HG03108 (cell line): ENCODE measurements around the gene GPR39.
"Not testable (repeated sequence)": the region's sequence is repeated elsewhere in the genome, so short reads cannot be mapped to it uniquely, and the experiment has no call there.

ENCODE experiments used
- ATAC-seq: cut with Tn5 transposase; IDR thresholded peaks from one replicate; pipeline ENCODE4 v1.9.1; 2021; ENCODE audit warnings: moderate library complexity; ENCODE audit not compliant: unreplicated experiment

The GPR39 gene

DNA sequence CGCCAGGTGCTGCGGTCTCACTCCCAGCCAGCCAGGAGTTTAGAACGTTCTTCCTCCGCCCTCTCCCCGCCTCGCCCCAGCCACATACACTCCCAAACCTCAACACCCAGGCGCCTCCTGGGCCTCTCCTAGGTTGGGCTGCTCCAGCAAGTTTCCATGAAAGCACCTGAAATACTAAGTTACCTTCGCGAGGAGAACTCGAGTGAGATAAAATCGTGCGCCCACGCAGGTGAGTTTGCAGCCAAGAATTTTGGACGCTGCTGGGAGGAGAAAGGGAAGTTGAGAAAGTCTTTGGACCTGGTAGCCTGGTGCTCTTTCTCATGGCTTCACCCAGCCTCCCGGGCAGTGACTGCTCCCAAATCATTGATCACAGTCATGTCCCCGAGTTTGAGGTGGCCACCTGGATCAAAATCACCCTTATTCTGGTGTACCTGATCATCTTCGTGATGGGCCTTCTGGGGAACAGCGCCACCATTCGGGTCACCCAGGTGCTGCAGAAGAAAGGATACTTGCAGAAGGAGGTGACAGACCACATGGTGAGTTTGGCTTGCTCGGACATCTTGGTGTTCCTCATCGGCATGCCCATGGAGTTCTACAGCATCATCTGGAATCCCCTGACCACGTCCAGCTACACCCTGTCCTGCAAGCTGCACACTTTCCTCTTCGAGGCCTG lies at the start of gene GPR39:
GPR39 (plus strand) TSS at position 83 of the 673 bp plus-strand sequence.
- no peak for ATAC-seq

DNA sequence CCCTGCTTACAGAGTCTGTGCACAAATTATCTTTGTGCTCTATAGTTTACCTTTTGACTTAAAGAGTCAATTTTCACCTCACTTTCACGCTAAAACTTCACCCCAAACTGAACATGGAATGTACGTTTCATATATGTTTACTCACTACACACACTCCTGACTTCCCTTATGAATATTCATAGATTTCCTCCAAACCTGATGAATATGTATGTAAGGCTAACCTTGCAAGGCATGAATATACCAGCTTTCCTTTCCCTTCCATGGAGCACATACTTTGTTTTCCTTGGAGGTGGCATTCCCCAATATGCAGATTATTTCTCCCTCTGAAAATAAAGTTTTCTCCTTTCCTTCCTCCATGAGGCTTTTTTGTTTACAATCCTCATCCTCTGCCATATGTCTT lies 48.4 kb upstream of the GPR39 start:
- ATAC-seq = no peak

DNA sequence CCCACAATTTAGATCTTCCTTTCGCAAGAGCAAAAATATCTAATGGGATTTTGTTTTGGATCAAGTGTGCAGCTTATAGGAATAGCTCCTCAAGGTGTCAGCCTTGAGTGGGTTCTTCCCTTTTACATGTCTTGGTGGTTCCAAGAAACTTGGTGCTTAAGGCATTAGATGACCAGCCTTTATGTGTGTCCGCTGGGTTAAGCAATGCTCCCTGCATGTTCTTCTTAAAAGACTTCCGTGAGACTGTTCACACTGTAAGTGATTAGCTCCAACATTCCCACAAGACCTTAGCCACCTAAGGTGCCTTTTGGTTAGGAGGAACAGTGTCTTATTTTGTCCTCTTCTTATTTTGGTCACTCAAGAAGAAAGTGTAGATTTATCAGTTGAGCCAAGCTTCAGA lies 44.3 kb upstream of the GPR39 start:
- no peak for ATAC-seq

DNA sequence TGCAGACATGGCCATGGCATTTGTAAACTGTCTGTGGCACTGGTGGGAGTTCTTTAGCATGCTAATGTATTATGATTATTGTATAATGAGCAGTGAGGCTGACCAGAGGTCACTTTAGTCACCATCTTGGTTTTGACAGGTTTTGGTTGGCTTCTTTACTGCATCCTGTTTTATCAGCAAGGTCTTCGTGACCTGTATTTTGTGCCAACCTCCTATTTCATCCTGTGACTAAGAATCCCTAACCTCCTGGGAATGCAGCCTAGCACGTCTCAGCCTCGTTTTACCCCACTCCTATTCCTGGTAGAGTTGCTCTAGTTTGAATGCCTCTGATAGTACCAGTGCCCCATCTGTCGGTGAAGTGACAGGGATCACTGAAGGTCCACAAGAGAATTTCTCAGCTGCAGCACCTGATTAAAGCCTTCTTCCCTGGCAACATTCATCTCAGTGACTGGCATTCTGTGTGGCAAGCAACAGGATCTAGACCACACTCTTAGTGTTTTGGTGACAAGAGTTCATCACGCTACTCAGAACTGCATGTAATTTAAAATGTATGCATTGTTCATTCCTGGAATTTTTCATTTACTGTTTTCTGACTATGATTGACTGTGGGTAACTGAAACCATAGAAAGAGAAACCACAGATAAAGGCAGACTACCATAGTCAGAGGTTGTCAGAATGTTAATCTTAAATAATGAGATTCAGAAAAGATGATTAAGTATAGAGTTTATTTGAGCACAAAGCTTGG lies 43.0 kb upstream of the GPR39 start:
- ATAC-seq = no peak

DNA sequence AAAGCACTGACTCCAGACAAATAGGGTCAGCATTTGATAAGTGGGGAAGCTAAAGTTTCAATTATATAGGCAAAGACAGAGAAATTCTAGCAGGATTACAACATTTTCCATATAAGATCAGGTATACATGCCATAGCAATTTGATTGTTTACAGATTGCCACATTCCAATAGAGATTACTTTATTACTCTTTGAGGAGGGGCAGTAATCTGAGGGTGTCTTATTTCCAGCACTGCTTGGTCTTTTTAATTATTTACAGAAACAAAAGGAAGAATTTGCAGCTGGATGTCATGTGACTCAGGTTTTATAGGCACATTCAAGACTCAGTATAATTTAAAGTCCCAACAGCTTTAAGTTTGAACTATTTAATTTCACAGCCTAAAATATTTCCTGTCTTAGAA lies 42.5 kb upstream of the GPR39 start:
- ATAC-seq = no peak

DNA sequence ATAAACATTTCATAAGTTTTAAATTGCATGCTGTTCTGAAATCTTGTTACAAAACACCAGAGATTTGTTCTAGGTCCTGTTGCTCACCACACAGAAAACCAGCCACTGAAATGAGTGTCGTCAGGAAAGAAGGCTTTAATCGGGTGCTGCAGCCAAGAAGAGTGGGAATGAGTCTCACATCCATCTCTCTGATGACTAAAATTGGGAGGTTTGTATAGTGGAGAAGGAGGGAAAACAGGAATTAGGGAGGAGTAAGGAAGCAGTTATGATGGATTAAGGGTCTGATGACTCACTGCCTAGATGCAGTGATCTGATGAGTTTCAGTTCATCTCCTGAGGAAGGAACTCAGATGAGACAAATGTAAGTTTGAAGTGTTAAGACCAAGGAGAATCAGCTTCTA lies 42.1 kb upstream of the GPR39 start:
- no peak for ATAC-seq

DNA sequence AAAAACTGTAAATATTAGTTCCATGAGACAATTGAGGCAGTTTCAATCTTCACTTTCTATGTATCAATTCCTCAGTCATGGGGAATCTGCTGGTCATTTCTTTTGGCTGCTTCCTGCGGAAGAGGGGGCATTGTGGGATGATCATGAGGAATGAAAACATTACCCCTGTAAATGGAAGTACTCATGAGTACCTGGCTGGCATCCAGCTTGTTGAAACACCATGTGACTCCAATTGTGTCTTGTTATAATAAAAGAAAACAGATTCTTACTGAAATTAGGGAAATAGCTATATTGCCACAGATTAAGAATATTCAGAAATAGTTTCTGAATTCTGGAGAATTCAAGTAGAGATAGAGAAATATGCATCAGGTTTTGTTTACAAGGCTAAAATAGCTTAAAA lies 41.6 kb upstream of the GPR39 start:
- no peak for ATAC-seq

DNA sequence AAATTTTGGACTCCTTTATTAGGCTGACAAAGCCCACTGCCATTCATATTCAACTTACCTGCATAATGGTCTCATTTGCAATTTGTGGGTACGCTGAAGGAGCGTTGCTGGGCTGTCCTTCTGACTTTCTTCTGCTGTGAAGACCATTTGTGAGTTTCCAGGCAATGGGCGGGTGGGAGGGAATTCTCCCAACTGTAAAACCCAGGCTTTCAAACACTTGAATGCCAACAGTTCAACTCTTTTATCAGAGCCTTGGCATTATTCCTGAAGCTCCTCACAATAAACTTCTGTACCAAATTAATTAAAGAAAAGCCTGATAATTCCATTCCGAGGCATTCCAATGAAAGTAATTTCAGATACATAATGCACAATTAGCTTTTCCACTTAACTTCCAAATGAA lies 35.2 kb upstream of the GPR39 start:
- ATAC-seq = no peak

DNA sequence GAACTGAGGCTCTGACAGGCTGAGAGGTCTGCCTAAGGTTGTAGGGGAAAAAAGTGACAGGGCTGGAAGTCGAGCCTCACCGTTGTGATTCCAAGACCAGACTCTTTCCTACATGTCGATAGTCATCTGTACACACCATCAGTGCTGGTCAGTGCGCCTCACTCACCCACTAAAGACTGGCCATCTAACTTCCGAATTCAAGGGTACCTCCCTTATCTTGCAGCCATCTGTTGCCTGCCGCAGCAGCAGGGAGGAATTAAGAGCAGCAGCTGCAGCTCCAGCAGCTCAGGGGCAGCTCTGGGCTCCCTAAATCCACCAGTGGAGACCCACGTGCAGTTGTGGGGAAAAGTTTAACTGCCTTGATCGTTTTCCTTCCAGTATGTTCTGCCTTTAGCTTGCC lies 32.6 kb upstream of the GPR39 start:
- no peak for ATAC-seq

DNA sequence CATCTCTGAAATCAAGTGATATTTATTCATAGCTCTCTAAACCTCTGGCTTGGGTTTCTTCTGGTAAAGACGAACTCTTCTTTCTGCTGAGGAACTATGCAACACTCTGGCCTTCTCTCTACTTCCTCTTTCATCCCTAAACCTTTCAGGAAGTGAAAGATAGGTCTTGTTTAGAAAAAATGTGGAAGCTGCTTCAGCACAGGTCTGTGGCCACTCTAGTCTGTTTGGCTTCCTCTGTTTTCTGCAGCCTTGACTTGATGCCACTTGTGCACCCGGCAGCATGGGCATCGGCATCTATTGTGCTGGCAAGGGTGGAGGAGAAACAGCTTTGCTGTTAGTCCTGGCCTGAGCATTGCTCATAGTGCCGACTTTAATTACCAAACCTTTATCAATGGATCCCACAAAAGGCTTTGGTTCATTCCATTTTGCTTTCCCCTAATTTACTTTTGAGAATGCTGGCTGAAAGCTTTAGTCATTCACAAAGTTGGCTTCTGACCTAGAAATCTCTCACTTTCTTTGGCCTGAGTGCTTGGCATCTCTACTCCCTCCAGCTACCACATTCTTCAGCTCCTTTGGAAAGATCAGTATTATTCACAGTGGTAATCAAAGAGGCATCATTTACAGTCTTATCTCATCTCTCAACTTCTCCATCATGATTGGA lies 32.0 kb upstream of the GPR39 start:
- ATAC-seq = no peak

DNA sequence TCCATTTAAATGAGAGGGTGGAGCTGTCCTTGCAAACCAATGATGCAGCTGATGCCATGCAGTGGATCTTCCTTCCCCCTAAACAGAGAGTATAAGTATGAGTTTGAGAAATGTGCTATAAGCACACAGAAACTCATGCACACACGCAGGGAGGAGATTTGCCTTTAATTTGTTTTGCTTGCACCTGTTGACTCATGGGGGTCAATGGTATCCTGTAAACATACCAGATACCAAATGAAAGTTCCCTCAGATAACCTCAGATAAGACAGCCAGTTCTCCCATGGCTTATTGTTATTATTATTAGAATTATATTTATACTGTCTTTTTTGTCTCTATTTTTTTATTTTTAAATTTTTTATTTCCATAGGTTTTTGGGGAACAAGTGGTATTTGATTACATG lies 29.5 kb upstream of the GPR39 start:
- no peak for ATAC-seq

DNA sequence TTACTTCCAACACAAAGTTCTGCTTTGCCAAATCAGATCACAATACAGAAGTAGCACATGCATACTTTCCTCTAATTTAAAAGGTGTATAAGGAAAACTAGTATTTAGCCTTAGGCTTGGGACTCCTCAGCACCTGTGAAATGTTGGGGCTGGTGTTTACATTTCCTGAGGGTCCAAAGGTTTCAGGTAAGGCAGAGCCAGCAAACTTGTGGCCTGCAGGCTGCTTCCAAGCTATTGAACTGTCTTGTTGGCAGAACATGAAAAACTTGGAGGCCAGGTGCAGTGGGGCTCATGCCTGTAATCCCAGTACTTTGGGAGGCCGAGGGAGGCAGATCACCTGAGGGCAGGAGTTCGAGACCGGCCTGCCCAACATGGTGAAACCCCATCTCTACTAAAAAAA lies 26.5 kb upstream of the GPR39 start:
- no peak for ATAC-seq

DNA sequence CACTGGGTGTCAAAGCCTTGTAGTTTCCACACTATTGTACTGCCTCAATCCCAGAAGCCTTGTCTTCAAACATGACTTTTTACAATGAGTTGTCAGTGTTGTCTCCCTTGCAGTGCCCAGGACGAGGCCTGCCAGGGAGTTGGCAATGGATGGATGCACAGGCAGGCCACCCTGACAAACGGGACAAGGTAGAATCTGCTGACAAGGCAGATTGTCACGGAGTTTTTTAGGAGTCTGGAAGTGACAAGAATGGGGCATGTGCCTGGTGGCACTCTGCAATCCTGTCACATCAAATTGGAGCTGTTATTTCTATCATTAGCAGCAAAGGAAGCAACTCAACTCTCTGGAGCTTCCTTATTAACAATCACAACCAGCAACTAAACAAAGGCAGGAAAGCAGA lies 25.2 kb upstream of the GPR39 start:
- no peak for ATAC-seq

DNA sequence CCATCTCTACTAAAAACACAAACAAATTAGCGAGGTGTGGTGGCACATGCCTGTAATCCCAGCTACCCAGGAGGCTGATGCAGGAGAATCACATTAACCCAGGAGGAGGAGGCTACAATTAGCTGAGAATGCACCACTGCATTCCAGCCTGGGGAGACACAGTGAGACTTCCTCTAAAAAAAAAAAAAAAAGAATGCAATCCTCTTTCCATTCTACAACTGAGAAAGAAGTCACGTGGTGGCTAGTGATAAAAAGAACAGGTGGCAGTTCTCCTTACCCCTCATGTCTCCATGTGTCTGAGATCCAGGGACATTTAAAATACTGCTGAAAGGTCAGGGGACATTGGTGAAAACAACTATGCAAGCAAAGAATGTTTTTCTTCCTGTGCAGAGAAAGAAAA lies 24.4 kb upstream of the GPR39 start:
- no peak for ATAC-seq

DNA sequence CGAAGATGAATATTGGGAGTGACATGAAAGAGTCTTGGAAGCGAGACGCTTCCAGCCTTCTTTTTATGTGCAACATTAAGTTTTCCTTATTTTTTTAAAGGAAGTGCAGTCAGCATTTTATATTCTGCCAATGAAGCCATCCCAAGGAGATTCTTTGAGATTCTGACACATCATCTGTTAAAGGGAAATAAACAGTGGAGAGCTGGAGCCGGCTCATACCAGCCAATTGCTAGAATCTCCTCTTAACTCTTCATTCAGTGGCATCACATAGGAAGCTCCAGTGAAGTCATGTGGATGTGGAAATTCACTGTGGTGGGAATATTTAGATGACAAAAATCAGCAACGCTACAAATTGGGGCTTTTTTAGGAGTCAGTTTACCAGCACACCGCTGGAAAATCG lies 23.7 kb upstream of the GPR39 start:
- ATAC-seq = no peak

DNA sequence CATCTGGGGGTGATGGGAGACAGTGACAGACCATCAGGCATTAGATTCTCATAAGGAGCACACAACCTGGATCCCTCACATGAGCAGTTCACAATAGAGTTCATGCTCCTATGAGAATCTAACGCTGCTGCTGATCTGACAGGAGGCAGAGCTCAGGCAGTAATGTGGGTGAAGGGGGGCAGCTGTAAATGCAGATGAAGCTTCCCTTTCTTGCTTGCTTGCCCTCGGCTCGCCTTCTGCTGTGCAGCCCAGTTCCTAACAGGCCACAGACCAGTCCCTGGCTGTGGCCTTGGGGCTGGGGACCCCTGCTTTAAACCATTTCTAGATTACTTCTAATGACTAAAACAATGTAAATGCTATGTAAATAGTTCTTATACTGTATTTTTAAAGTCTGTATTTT lies 19.6 kb upstream of the GPR39 start:
- ATAC-seq = not testable (repeated sequence)

DNA sequence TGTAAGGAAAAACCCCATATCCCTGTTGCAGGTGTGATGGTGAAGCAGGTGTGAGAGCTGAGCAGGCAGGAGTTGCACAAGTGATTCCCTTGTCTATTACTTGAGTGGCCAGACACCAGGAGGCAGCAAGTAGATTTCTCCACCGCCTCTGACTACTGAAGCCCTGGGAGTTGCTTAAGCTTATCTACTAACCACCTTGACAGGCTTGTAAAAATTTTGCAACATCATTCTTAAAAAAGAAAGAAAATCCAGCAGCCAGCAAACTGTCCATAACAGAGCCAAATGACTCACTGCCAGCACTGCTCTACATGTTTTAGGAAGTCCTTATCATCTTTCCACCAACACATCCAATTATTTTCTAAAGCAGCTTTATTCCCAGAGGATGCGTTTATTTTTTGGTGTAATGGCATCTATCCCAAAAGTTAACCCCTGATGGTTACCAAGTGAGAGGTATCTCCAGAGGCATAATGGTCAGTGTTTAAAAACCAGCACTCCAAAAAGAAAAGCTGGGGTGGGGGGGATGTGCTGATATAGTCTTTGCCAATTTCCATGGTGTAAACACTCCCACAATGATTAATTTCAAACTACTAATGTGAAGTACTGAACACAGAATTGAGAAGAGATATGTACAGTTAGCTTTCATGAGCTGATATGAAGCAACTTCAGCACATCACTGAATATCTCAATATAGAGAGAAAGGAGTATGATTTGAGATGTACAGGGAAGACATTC lies 16.3 kb upstream of the GPR39 start:
- no peak for ATAC-seq

DNA sequence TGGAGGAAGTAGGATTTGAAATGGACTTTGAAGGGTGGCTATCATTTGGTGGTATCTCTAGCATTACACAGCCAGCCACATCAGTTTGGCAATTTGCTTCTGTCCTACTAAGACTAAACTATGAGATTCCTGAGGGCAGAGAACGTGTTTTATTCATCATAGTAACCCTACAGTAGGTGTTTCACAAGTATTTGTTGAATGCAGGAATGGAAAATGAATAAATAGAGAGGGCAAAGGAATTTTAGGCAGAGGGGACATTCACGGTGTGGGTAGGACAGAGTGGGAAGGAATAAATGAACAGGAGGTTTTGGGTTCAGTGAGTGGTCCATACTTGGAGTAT lies 15.7 kb upstream of the GPR39 start:
- no peak for ATAC-seq

DNA sequence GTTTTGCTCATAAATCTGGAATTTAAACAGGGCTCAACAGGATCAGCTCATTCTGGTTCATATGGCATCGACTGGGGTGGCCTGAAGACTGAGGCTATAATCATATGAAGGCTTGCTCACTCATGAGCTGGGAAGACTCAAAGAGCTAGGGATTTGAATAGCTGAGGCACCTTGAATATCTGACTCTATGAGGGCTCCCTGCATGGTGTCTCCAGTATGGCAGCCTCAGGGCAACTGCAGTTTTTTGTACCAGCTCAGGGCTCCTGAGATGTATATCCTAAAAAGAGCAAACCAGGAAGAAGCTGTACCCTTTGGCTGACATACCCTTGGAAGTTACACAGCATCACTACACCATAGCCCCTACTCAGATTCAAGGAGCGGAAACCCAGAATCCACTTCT lies 15.3 kb upstream of the GPR39 start:
- no peak for ATAC-seq

DNA sequence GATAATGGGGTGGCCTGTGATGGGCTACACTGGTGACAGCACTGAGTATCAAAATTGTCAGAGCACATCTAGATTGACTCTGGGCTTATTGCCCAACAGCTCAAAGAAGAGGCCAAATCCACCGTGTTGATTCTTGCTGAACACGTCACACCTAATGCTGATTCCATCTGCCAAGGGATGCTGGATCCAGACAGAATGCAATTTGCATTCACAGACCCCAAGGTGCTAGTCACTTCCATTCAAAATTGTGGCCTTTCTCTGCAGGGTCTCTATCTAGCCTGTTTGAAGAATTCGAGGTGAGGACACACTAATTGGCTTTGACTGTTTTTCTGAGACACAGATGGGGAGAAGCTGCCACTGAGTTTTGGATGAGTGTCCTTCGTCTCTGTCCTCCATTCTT lies 13.5 kb upstream of the GPR39 start:
- no peak for ATAC-seq

DNA sequence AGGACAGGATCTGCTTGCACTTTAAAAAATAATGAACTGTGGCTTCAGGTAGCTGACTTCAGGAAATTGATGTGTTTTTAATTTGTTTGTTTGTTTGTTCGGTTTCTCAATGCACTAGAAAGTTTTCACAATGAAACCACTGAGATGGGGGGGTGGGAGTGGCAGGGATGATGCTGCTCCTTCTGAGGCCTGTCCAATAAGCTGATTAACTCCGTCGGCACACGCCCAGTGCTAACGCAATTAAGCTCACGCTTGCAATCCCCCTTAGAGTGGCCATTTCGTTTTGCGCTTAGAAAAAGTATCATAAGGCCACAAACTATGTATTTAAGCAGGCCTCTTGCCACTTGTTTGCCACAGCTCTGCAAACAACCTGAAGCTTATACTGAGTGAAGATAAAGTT lies 12.5 kb upstream of the GPR39 start:
- no peak for ATAC-seq

DNA sequence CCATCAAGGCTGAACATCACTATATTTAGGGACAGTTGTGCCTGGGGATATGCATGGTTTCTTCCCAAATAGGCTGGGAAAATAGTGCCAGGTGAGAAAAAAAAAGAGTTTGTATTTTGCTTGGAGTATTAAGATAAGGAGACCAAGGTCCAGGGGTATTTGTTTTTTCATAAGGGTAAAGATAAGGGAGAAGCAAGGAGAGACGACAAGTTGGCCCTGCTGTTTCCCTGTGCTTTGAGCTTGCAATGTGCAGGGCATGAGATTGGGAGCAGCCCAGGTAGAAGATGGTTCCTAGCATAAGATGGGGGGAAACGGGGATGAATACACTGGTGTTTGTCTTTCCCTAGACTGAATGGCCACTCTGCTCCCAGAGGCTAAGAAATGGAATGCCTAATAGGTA lies 8.8 kb upstream of the GPR39 start:
- ATAC-seq = no peak
